Body of pancreas (tissue), 4 donors: Measurements from ENCODE around the gene AHCYL1.

Experiments used
- CTCF ChIP-seq, 7 experiments: fragments of 450-650 bp in 4 of 7; fragments of 200-600 bp in 3 of 7; sonication (generic) in 3 of 7; IDR thresholded peaks; one replicate each; pipeline ENCODE4 v1.5.1; 2016 to 2019; ENCODE audit warnings: antibody characterized with exemption in 7 of 7
- POLR2A ChIP-seq, 3 donors: fragments of 450-650 bp; IDR thresholded peaks; one replicate each; pipeline ENCODE4 v1.6.1; 2016; ENCODE audit warnings: antibody characterized with exemption in 3 of 3, mild to moderate bottlenecking in 2 of 3

DNA sequence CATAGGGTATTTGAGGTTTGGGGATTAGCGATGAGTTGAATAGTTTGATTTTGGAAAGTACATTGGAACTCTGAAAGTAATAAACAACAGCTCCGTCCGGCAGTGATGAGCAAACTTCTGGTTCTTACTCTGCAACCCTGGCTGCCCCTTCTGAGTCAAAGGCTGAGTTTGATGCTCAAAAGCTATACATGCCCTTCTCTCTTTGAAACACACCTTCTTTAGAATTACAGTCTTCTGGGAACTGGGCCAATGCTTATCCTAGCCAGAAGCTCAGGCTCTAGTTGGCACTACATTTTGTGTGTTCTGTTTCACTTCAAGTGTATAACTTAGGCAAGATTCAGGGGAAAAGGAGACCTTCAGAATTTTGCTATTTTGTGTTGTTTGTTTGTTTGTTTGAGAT lies 9.3 kb downstream of the AHCYL1 start:
- no peak for TF ChIP-seq CTCF (IDR thresholded peaks at IDR 0.05)
- TF ChIP-seq POLR2A (IDR thresholded peaks at IDR 0.05), result no peak
